Measurements from ENCODE around the gene SHC3.

The SHC3 gene

DNA sequence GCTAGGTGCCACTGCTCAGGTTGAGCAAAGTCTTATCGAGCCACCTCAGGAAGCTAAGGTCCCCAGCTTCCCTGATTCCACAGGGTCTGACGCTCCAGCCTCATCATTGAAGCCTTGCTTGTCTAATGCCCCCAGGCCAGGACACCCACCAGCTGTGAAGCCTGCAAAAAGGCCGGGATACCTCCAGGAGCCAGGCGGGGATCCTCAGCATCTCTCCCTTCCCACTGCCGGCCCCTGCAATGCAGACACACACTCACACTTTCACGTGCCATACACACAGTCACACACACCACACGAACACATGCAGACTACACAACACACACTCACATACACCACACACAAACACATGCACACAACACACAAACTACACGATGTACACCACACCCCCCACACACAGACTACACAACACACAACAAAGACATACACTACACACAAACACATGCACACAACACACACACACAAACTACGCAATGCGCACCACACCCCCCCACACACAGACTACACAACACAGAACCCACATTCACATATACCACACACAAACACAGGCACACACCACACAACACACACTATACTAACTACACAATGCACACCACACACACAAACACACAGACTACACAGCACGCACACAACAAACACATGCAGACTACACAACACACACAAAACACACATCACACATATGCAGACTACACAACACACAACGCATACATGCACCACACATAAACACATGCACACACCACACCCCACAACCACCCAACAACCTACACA is 205.2 kb downstream of the SHC3 start:
- FAIRE-seq (no peak), DNase-seq (ENCODE audit: extremely low spot score, insufficient read length, low read depth) (no peak)

DNA sequence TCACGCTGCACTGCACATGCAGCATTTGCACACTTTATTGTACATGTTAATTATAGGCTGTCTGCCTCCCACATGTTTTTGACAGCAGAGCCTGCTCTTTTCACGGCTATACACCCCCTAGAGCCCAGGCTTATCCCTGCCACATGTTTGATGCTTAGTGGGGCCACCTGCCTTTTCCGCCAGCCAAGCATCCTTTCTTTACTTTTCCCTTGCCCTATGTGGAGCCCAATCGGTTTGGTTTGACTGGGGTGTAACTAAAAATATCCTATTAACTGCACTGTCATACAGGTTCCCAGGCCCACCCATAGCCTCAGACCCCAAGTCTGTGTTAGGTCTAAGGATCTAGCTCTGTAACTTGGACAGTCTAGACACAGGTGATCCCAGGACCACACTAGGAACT is 206.2 kb downstream of the SHC3 start:
- DNase-seq (ENCODE audit: extremely low spot score, insufficient read length, low read depth) (no peak), FAIRE-seq (no peak)

- no peak for FAIRE-seq
- DNase-seq (ENCODE audit: extremely low spot score, insufficient read length, low read depth): no peak
Observed at GRCh38 chr9:88971131-88971960, 207.3 kb downstream of the SHC3 start.

- no peak for DNase-seq (ENCODE audit: extremely low spot score, insufficient read length, low read depth)
- FAIRE-seq: no peak
Observed at GRCh38 chr9:88969646-88970373, 208.8 kb downstream of the SHC3 start.

- FAIRE-seq: no peak
- no peak for DNase-seq (ENCODE audit: extremely low spot score, insufficient read length, low read depth)
Observed at GRCh38 chr9:88968799-88969198, 209.8 kb downstream of the SHC3 start.

DNA sequence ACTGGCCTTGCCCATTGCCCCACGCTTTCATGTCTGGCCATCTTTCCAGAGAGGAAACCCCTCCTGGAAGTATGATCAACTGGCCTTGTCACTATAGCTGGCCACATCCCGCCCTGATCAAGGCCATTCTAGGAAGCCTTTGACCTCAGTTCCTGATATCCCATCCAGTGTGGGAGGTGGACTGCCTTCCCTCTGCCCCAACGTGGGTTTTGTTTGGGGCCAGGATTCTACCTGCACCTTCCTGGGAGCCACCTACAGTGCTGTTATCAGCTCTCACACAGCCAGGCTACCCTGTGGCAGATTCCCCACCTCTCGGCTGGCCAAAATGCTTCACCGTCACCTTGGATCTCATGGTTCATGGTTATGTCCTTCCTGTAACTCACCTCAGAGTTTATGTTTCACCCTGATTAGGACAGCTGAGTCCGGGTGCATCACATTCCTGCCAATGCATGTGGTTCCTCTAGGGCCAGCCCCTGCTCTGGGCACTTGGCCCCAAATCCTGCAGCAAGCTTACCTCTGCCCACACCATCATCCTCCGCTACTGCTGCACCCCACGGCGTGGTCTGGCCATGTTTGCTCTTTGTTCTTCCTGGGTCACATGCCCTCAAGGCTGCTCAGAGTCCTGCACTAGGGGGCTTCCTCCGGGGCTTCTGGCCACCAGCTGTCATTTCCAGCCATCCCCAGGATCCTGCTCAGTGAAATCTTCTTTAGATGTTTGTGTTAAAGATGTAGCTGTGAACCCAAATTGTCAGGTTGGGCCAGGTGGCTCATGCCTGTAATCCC is 211.5 kb downstream of the SHC3 start:
- FAIRE-seq: no peak
- no peak for DNase-seq (ENCODE audit: extremely low spot score, insufficient read length, low read depth)

- no peak for FAIRE-seq
Observed at GRCh38 chr9:88965473-88965872, 213.1 kb downstream of the SHC3 start.

GRCh38 chr9:88960632-88961031 is 218.0 kb downstream of the SHC3 start:
- DNase-seq (ENCODE audit: extremely low spot score, insufficient read length, low read depth) (no peak), FAIRE-seq (no peak)

More at GRCh38 chr9:88965473-88965872, 213.1 kb downstream of the SHC3 start:
- no peak for DNase-seq (ENCODE audit: extremely low spot score, insufficient read length, low read depth)

GRCh38 chr9:88959727-88960469 is 218.7 kb downstream of the SHC3 start:
- no peak for FAIRE-seq
- no peak for DNase-seq (ENCODE audit: extremely low spot score, insufficient read length, low read depth)

- no peak for DNase-seq (ENCODE audit: extremely low spot score, insufficient read length, low read depth)
- FAIRE-seq: no peak
Observed at GRCh38 chr9:88957526-88957925, 221.1 kb downstream of the SHC3 start.

Data from GM18507 (cell line).